ENCODE results near the gene PHACTR4. TPM values are rescaled to one million over a fixed set of nuclear protein-coding genes. Genes with fewer than 3 reads are reported as not detected.
"Not testable (repeated sequence)": the region's sequence is repeated elsewhere in the genome, so short reads cannot be mapped to it uniquely, and the experiment has no call there.

PHACTR4 gene
- total RNA-seq = 10 to 100 TPM; 28.3 to 29.7 TPM

- H3K36me3 Mint-ChIP-seq = peaks cover 6% of the 10 kb centered on the region
- POLR2A ChIA-PET = interaction anchor here (0.6 to 2.2 kb wide), 9 partner anchors 10 to 212 kb away, joined by 3 to 10 read pairs (median 5); partner anchors contain the start of genes RCC1 and SESN2
- ATAC-seq (ENCODE audit: low read depth) (peak; percentile 90), DNase-seq (peak; percentile 85)
- H3K4me3 Mint-ChIP-seq = peak within 1 kb of the TSS; percentile 92
- H3K27me3 Mint-ChIP-seq = peaks cover 4% of the 10 kb centered on the region
- H3K4me1 Mint-ChIP-seq = peaks cover 19% of the 10 kb centered on the region
- H3K9me3 Mint-ChIP-seq = no peaks in the 10 kb centered on the region
- H3K27ac Mint-ChIP-seq = peak within 1 kb of the TSS; percentile 94
Measured at GRCh38 chr1:28369371-28370238, at the start of gene PHACTR4. TSS of gene PHACTR4 (plus strand) at chr1:28369740. CDS start at chr1:28407448, 37,708 bp downstream.

GRCh38 chr1:28322194-28322593, 47.3 kb upstream of the PHACTR4 start:
- Mint-ChIP-seq H3K36me3 (no peaks in the 10 kb centered on the region), H3K4me1 (no peaks in the 10 kb centered on the region), H3K4me3 (no peak overlapping the region), H3K9me3 (no peaks in the 10 kb centered on the region), H3K27me3 (no peaks in the 10 kb centered on the region), H3K27ac (no peak overlapping the region)
- DNase-seq = no peak
- POLR2A ChIA-PET = no interaction called here
- ATAC-seq (ENCODE audit: low read depth) = no peak

- H3K9me3 Mint-ChIP-seq = no peaks in the 10 kb centered on the region
- POLR2A ChIA-PET = no interaction called here
- H3K27me3 Mint-ChIP-seq = no peaks in the 10 kb centered on the region
- ATAC-seq (ENCODE audit: low read depth) = no peak
- H3K36me3 Mint-ChIP-seq = no peaks in the 10 kb centered on the region
- DNase-seq = no peak
- H3K27ac Mint-ChIP-seq = no peak overlapping the region
- no peak overlapping the region for H3K4me3 Mint-ChIP-seq
- H3K4me1 Mint-ChIP-seq = peaks cover 9% of the 10 kb centered on the region
Measured at GRCh38 chr1:28323720-28324119, 45.8 kb upstream of the PHACTR4 start.

GRCh38 chr1:28326515-28326914, 43.0 kb upstream of the PHACTR4 start:
- H3K27me3 Mint-ChIP-seq = no peaks in the 10 kb centered on the region
- DNase-seq (no peak), ATAC-seq (ENCODE audit: low read depth) (no peak)
- H3K9me3 Mint-ChIP-seq = no peaks in the 10 kb centered on the region
- peaks cover 10% of the 10 kb centered on the region for H3K36me3 Mint-ChIP-seq
- POLR2A ChIA-PET = interaction anchor here (0.7 to 1.2 kb wide), 2 partner anchors 14 to 76 kb away, joined by 3 read pairs; no protein-coding TSS in a partner anchor
- no peak overlapping the region for H3K27ac Mint-ChIP-seq
- H3K4me3 Mint-ChIP-seq = no peak overlapping the region
- H3K4me1 Mint-ChIP-seq = peaks cover 23% of the 10 kb centered on the region

GRCh38 chr1:28326984-28327383, 42.6 kb upstream of the PHACTR4 start:
- POLR2A ChIA-PET = interaction anchor here (1.2 kb wide), 1 partner anchor 14 kb away, joined by 3 read pairs; no protein-coding TSS in a partner anchor
- Mint-ChIP-seq H3K36me3 (peaks cover 14% of the 10 kb centered on the region), H3K9me3 (no peaks in the 10 kb centered on the region), H3K27ac (no peak overlapping the region), H3K4me3 (no peak overlapping the region), H3K4me1 (peaks cover 25% of the 10 kb centered on the region), H3K27me3 (no peaks in the 10 kb centered on the region)
- DNase-seq (no peak), ATAC-seq (ENCODE audit: low read depth) (no peak)

- not testable (repeated sequence) for ATAC-seq (ENCODE audit: low read depth)
Measured at GRCh38 chr1:28327431-28327830, 42.1 kb upstream of the PHACTR4 start.

GRCh38 chr1:28328228-28328648, 41.3 kb upstream of the PHACTR4 start:
- DNase-seq (no peak), ATAC-seq (ENCODE audit: low read depth) (no peak)
- H3K36me3 Mint-ChIP-seq = peaks cover 25% of the 10 kb centered on the region
- H3K27me3 Mint-ChIP-seq = no peaks in the 10 kb centered on the region
- POLR2A ChIA-PET = interaction anchor here (0.6 to 4.0 kb wide), 26 partner anchors 9 to 854 kb away, joined by 3 to 63 read pairs (median 6); partner anchors contain the start of genes ATP5IF1, EYA3, GMEB1 and RCC1
- H3K4me3 Mint-ChIP-seq = peak overlapping the region; percentile 97
- H3K4me1 Mint-ChIP-seq = peaks cover 32% of the 10 kb centered on the region
- no peaks in the 10 kb centered on the region for H3K9me3 Mint-ChIP-seq
- H3K27ac Mint-ChIP-seq = peak overlapping the region; percentile 96

More at GRCh38 chr1:28327431-28327830, 42.1 kb upstream of the PHACTR4 start:
- H3K27me3 Mint-ChIP-seq, DNase-seq, H3K9me3 Mint-ChIP-seq, H3K4me3 Mint-ChIP-seq, H3K27ac Mint-ChIP-seq: not testable (repeated sequence)
- H3K4me1 Mint-ChIP-seq = peaks cover 27% of the 10 kb centered on the region
- H3K36me3 Mint-ChIP-seq = peaks cover 17% of the 10 kb centered on the region
- POLR2A ChIA-PET = interaction anchor here (1.2 to 2.6 kb wide), 3 partner anchors 13 to 67 kb away, joined by 3 to 27 read pairs (median 4); partner anchors contain the start of gene SESN2

GRCh38 chr1:28329395-28330153, 40.0 kb upstream of the PHACTR4 start:
- no peaks in the 10 kb centered on the region for H3K9me3 Mint-ChIP-seq
- peaks cover 32% of the 10 kb centered on the region for H3K4me1 Mint-ChIP-seq
- H3K4me3 Mint-ChIP-seq = peak overlapping the region; percentile 97
- ATAC-seq (ENCODE audit: low read depth) (peak; percentile 6), DNase-seq (peak; percentile 68)
- H3K27ac Mint-ChIP-seq = peak overlapping the region; percentile 96
- H3K36me3 Mint-ChIP-seq = peaks cover 30% of the 10 kb centered on the region
- H3K27me3 Mint-ChIP-seq = no peaks in the 10 kb centered on the region
- POLR2A ChIA-PET = interaction anchor here (0.6 to 4.0 kb wide), 31 partner anchors 8 to 943 kb away, joined by 3 to 63 read pairs (median 5); partner anchors contain the start of genes ATP5IF1, EYA3, GMEB1 and RCC1

- peaks cover 7% of the 10 kb centered on the region for H3K4me1 Mint-ChIP-seq
- ATAC-seq (ENCODE audit: low read depth) = no peak
Measured at GRCh38 chr1:28338897-28339296, 30.6 kb upstream of the PHACTR4 start.

GRCh38 chr1:28339551-28339950, 30.0 kb upstream of the PHACTR4 start:
- ATAC-seq (ENCODE audit: low read depth) = no peak
- no peak overlapping the region for H3K4me3 Mint-ChIP-seq

More at GRCh38 chr1:28338897-28339296, 30.6 kb upstream of the PHACTR4 start:
- Mint-ChIP-seq H3K27ac (no peak overlapping the region), H3K36me3 (peaks cover 6% of the 10 kb centered on the region), H3K27me3 (no peaks in the 10 kb centered on the region), H3K9me3 (no peaks in the 10 kb centered on the region), H3K4me3 (no peak overlapping the region)
- no peak for DNase-seq
- POLR2A ChIA-PET = interaction anchor here (3.6 kb wide), 1 partner anchor 9 kb away, joined by 31 read pairs; the partner anchor contains the start of gene MED18

GRCh38 chr1:28340221-28340974, 29.1 kb upstream of the PHACTR4 start:
- no peaks in the 10 kb centered on the region for H3K27me3 Mint-ChIP-seq
- H3K36me3 Mint-ChIP-seq = peaks cover 2% of the 10 kb centered on the region
- no peak overlapping the region for H3K4me3 Mint-ChIP-seq
- POLR2A ChIA-PET = interaction anchor here (0.8 to 3.6 kb wide), 3 partner anchors 11 to 94 kb away, joined by 3 to 31 read pairs (median 5); partner anchors contain the start of gene MED18
- H3K9me3 Mint-ChIP-seq = no peaks in the 10 kb centered on the region
- H3K4me1 Mint-ChIP-seq = peaks cover 7% of the 10 kb centered on the region
- H3K27ac Mint-ChIP-seq = no peak overlapping the region
- ATAC-seq (ENCODE audit: low read depth) = peak; percentile 93
- no peak for DNase-seq

More at GRCh38 chr1:28339551-28339950, 30.0 kb upstream of the PHACTR4 start:
- no peak for DNase-seq
- Mint-ChIP-seq H3K27me3 (no peaks in the 10 kb centered on the region), H3K27ac (no peak overlapping the region), H3K36me3 (peaks cover 4% of the 10 kb centered on the region), H3K9me3 (no peaks in the 10 kb centered on the region), H3K4me1 (peaks cover 7% of the 10 kb centered on the region)
- POLR2A ChIA-PET = interaction anchor here (0.8 to 3.6 kb wide), 2 partner anchors 10 to 93 kb away, joined by 5 to 31 read pairs; partner anchors contain the start of gene MED18

- Mint-ChIP-seq H3K27me3 (no peaks in the 10 kb centered on the region), H3K4me3 (no peak overlapping the region), H3K36me3 (no peaks in the 10 kb centered on the region), H3K4me1 (peaks cover 10% of the 10 kb centered on the region), H3K9me3 (no peaks in the 10 kb centered on the region), H3K27ac (no peak overlapping the region)
- no peak for DNase-seq
- ATAC-seq (ENCODE audit: low read depth) = no peak
- POLR2A ChIA-PET = interaction anchor here (3.6 kb wide), 1 partner anchor 12 kb away, joined by 31 read pairs; the partner anchor contains the start of gene MED18
Measured at GRCh38 chr1:28341591-28341990, 27.9 kb upstream of the PHACTR4 start.
